Measurements from ENCODE around the gene ZNF578.
"Not testable (repeated sequence)": the region's sequence is repeated elsewhere in the genome, so short reads cannot be mapped to it uniquely, and the experiment has no call there.

ZNF578 gene

DNA sequence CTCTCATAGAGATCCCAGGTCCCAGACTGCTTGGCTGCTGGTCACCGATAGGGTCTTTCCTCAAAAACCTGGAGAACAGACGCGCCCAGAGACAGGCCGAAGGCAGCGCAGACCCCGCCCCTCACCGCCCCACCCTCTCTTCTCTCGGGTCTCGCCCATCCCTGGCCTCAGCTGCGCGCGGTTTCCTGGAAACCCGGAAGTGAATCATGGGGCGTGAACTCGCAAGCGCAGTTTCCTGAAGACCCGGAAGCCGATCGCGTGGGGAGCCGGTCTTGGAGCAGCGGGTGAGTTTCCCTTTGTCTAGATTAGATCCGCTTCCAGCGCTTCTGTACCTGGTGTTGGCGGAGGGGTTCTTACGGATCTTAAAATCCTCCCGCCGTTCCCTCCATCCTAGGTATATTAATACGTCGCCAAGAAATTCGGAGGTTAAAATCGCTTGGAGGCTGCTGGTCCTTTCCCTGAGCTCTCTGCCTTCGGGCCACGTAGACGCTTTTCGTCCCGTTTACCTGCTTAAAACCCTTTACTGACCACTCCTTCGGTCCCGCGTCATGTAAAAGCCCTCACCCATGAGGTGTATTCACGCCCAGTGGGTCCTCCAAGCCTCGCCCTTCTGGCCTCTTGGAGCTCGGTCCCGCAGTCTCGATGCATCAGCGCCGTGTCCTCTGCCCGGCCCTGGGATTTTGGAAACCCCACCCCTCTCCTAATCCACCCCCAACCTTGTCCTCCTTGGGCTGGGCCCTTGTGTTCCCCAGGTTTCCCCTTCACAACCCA is at the start of gene ZNF578:
Gene ZNF578, plus strand, starts transcription at position 230 of the 771 bp plus-strand sequence. CDS start 48,293 bp downstream, outside the sequence.
- DNase-seq (ENCODE audit: low read depth) = peak; percentile 36

GRCh38 chr19:52410276-52410675 is 43.1 kb upstream of the ZNF578 start:
- no peak for DNase-seq (ENCODE audit: low read depth)

GRCh38 chr19:52415711-52416110 is 37.6 kb upstream of the ZNF578 start:
- DNase-seq (ENCODE audit: low read depth) = no peak

DNA sequence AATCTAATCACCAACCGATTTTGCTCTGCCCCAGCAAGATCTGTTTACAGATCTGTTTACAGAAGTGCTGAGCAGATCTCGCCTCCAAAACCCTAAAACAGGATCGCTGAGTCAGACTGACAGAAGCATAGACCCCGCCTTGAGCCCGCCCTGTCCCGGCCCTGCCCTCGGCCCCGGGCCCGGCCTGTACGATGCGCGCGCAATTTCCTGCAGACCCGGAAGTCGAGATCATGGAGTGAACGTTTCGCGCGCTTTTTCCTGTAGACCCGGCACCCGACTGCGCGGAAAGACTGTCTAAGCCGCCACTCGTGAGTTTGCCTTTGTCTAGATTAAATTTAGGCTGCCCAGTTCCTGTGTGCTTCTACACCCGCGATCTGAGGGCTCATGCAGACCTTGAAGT is 24.4 kb upstream of the ZNF578 start, which contains the start of gene ZNF534:
Gene ZNF534, plus strand, starts transcription at position 212 of the 400 bp plus-strand sequence. CDS start 2,327 bp downstream, outside the sequence.
- DNase-seq (ENCODE audit: low read depth) = no peak

GRCh38 chr19:52442179-52442578 is 11.2 kb upstream of the ZNF578 start:
- DNase-seq (ENCODE audit: low read depth) = no peak

DNA sequence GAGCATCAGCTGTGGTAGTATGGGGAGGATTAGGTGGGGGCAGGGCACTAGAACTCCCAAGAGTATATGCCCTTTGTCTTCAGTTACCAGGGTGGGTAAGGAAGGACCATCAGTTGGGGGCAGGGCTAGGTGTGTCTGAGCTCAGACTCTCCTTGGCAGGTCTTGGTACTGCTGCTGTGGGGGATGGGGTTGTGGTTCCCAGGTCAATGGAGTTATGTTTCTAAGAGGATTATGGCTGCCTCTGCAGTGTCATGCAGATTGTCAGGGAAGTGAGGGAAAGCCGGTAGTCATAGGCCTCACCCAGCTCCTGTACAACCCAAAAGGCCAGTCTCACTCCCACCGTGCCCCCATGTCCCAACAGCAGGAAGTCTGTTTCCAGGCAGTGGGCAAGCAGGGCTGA is 8.8 kb upstream of the ZNF578 start:
- DNase-seq (ENCODE audit: low read depth) = no peak

DNA sequence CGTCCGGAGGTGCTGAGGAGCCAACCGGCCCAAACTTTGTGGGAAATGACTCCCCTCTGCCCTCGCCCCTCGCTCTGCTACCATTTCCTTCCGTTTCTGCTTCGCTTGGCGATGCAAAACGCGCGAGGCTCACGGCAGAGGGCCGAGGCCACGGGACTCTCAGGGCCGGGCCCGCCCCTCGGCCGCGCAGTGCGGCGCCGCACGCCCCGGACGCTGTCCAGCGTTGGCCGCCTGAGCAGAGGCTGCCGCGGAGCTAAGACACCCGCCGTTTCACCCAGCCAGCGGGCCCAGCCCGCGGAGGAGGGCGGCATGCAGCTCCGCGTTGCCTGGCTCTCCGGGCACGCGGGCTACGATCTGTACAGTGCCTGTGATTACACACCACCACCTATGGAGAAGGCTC is 2.1 kb upstream of the ZNF578 start:
- DNase-seq (ENCODE audit: low read depth) = no peak

DNA sequence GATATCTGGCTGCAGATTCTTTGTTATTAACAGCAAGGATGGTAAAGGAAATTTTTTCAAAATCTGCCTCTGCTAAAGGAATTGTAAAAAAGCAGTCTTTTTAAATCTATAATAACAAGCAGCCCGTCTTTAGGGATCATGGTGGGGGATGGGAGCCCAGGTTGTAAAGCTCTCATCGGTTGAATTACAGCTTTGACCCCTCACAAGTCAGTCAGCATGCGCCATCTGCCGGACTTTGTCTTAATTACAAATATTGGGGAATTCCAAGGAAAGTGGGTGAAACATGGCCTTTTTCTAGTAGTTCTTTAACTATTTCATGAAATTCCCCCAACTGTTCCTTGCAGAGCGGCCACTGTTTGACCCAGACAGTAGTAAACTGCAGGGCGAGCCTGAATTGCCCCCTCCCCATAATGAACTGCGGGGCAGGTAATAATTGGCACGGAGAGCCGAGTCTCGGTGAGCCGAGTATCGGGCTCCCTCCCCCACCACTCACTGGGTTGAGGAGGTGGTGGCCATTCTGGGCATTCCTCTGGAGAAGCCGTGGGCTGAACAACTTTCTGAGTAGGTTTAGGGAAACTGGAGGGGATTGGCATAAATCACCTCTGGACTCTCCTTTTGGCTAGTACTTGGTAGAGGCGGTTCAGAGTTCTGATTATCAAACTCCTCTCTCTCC is 11.6 kb downstream of the ZNF578 start:
- no peak for DNase-seq (ENCODE audit: low read depth)

DNA sequence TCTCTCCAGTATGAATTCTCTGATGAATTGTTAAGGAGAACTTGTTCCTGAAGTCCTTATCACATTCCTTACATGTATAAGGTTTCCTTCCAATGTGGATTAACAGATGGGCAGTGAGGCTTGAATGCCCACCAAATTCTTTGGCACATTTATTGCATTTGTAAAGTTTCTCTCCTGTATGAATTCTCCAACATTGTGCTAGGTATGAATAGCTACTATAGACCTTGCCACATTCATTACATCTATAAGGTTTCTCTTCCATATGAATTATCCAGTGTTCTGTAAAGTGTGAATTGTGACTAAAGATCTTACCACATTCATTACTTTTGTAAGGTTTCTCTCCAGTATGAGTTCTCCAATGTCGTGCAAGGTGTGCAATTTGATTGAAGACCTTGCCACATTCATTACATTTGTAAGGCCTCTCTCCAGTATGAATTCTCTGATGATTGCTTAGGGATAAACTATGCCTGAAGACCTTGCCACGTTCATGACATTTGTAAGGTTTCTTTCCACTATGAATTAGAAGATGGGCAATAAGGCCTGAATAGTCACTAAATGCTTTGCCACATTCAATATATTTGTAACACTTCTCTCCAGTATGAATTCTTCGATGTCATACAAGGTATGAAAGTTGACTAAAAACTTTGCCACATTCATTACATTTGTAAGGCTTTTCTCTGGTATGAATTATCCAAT is 20.4 kb downstream of the ZNF578 start:
- no peak for DNase-seq (ENCODE audit: low read depth)

GRCh38 chr19:52474351-52475127 is 21.2 kb downstream of the ZNF578 start:
- DNase-seq (ENCODE audit: low read depth) = no peak

DNA sequence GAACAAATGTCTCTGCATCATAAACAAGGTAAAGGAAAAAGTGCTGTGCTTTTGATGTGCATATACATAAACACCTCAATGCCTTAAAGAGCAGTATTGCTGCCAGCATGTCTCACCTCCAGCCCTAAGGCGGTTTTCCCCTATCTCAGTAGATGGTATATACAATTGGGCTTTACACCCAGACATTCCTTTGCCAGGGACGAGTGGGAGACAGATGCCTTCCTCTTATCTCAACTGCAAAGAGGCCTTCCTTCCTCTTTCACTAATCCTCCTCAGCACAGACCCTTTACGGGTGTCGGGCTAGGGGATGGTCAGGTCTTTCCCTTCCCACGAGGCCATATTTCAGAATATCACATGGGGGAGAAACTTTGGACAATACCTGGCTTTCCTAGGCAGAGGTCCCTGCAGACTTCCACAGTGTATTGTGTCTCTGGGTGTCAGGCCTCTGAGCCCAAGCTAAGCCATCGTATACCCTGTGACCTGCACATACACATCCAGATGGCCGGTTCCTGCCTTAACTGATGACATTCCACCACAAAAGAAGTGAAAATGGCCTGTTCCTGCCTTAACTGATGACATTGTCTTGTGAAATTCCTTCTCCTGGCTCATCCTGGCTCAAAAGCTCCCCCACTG is 30.9 kb downstream of the ZNF578 start:
- not testable (repeated sequence) for DNase-seq (ENCODE audit: low read depth)

DNA sequence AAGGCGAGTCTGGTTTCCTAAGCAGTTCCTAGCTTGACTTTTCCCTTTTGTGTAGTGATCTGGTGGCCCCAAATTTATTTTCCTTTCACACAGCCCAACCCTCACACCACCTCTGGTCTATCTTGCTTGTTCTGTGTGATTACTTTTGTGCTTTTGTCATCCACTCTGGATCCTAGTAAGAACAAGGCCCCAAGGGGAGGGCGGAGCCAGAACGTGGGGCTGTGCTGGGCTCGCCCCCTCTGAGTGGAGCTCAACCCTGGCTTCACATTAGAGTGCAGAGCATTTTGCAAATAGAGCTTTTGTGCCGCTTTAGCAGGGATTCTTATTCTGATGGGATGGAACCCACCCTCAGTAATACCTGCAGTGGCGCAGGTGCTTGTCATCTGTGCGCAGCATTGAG is 31.7 kb downstream of the ZNF578 start:
- not testable (repeated sequence) for DNase-seq (ENCODE audit: low read depth)

- not testable (repeated sequence) for DNase-seq (ENCODE audit: low read depth)
These were observed 32.3 kb downstream of the ZNF578 start for GRCh38 chr19:52485561-52486240.

- DNase-seq (ENCODE audit: low read depth) = no peak
These were observed 39.0 kb downstream of the ZNF578 start for GRCh38 chr19:52492201-52492993.

DNA sequence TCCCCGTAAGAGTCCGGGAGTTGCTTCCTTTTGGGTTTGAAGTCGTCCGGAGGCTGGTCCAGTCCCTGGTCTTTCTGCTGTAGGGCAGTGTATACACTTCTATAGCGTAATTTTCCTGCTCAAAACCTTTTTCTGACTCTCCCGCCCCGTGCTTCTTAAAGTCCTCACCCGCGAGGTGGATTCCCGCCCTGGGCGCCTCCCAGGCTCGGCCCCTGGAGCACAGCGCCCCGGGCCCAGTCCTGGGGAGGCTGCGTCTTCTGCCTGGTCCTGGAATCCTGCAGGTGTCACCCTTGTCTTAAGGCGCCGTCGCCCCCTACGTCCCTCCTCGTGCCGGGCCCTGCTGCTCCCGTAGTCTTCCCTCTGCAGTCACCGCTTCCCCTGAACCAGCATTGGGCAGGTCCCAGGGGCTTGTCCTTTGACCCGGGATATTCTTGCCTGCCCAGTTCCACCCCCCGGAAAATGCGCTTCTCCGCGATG is 39.7 kb downstream of the ZNF578 start:
- DNase-seq (ENCODE audit: low read depth) = no peak

- no peak for DNase-seq (ENCODE audit: low read depth)
These were observed 41.2 kb downstream of the ZNF578 start for GRCh38 chr19:52494518-52494917.

DNA sequence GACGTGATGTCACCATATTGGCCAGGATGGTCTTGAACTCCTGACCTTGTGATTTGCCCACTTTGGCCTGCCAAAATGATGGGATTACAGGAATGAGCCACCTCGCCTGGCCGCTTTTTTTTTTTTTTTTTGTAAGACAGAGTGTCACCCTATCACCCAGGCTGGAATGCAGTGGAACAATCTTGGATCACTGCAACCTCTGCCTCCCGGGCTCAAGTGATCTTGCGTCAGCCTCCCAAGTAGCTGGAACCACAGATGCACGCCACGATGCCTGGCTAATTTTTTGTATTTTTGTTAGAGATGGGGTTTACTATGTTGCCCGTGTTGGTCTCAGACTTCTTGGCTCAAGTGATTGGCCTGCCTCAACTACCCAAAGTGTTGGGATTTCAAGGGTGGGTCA is 45.2 kb downstream of the ZNF578 start:
- DNase-seq (ENCODE audit: low read depth) = no peak

DNA sequence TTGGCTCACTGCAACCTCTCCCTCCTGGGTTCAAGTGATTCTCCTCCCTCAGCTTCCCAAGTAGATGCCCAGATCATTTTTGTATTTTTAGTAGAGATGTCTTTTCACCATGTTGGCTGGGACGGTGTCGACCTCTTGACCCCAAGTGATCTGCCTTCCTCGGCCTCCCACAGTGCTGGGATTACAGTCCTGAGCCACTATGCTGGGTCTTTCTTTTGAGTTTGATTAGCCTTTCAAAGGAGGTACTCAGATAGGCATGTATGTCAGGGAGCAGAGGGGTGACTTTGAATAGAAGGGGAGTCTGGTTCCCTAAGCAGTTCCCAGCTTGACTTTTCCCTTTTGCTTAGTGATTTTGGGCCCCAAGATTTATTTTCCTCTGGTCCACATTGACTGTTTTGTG is 47.1 kb downstream of the ZNF578 start:
- DNase-seq (ENCODE audit: low read depth) = not testable (repeated sequence)

DNA sequence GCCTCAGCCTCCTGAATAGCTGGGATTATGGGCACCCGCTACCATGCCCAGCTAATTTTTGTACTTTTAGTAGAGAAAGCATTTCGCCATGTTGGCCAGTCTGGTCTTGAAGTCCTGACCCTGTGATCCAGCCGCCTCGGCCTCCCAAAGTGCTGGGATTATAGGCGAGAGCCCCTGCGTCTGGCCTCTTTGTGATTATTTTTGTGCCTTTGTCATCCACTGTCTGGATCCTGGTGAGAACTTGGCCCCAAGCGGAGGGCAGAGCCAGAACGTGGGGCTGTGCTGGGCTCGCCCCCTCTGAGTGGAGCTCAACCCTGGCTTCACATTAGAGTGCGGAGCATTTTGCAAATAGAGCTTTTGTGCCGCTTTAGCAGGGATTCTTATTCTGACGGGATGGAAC is 47.6 kb downstream of the ZNF578 start:
- DNase-seq (ENCODE audit: low read depth) = not testable (repeated sequence)

DNA sequence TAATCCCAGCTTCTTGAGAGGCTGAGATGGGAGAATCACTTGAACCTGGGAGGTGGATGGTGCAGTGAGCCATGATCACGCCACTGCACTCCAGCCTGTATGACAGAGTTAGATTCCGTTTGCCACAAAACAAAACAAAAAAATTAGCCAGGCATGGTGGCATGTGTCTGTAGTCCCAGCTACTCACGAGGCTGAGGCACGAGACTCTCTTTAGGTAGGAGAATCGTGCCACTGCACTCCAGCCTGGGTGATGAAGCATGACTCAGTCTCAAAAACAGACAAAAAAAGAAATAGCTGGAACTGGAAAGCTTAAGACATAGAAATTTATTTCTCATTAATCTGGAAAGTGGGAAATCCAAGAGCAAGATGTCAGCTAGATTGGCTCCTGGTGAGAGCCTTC is 53.9 kb downstream of the ZNF578 start:
- no peak for DNase-seq (ENCODE audit: low read depth)
